Osteocyte (in vitro differentiated cells): Measurements from ENCODE around the gene UIMC1. TPM values are rescaled to one million over a fixed set of nuclear protein-coding genes. Genes with fewer than 3 reads are reported as not detected.

ENCODE experiments used
- DNase-seq: peaks from one replicate; pipeline ENCODE4 v3.0.0; 2021; ENCODE audit warnings: mixed read lengths; ENCODE audit not compliant: unreplicated experiment; ENCODE audit errors: extremely low spot score
- H3K27ac Mint-ChIP-seq: one replicate; pipeline ENCODE4 v1.8.0; 2021; ENCODE audit warnings: mild to moderate bottlenecking, mixed read lengths; ENCODE audit not compliant: unreplicated experiment
- H3K27me3 Mint-ChIP-seq: one replicate; pipeline ENCODE4 v1.8.0; 2021; ENCODE audit warnings: mixed read lengths; ENCODE audit not compliant: unreplicated experiment
- H3K36me3 Mint-ChIP-seq: one replicate; pipeline ENCODE4 v1.8.0; 2021; ENCODE audit warnings: mixed read lengths; ENCODE audit not compliant: unreplicated experiment
- H3K4me1 Mint-ChIP-seq: one replicate; pipeline ENCODE4 v1.8.0; 2021; ENCODE audit warnings: mixed read lengths; ENCODE audit not compliant: unreplicated experiment
- H3K4me3 Mint-ChIP-seq: one replicate; pipeline ENCODE4 v1.8.0; 2021; ENCODE audit warnings: mild to moderate bottlenecking, moderate library complexity, mixed read lengths; ENCODE audit not compliant: unreplicated experiment
- H3K9me3 Mint-ChIP-seq: one replicate; pipeline ENCODE4 v1.8.0; 2021; ENCODE audit warnings: mixed read lengths; ENCODE audit not compliant: unreplicated experiment
- total RNA-seq: library from RNA; stranded (reverse); gene quantifications from 2 replicates; pipeline ENCODE4 v1.2.1, GENCODE V29; 2021
- TF ChIP-seq, protein P1 (sequence below): fragments of 200-600 bp; sonication (generic); IDR thresholded peaks from 2 replicates; pipeline ENCODE4 v1.5.0; 2021; ENCODE audit warnings: antibody characterized with exemption, mild to moderate bottlenecking, moderate library complexity

The UIMC1 gene
- total RNA-seq, 1 donor from 2014 or later = 32.9 TPM

DNA sequence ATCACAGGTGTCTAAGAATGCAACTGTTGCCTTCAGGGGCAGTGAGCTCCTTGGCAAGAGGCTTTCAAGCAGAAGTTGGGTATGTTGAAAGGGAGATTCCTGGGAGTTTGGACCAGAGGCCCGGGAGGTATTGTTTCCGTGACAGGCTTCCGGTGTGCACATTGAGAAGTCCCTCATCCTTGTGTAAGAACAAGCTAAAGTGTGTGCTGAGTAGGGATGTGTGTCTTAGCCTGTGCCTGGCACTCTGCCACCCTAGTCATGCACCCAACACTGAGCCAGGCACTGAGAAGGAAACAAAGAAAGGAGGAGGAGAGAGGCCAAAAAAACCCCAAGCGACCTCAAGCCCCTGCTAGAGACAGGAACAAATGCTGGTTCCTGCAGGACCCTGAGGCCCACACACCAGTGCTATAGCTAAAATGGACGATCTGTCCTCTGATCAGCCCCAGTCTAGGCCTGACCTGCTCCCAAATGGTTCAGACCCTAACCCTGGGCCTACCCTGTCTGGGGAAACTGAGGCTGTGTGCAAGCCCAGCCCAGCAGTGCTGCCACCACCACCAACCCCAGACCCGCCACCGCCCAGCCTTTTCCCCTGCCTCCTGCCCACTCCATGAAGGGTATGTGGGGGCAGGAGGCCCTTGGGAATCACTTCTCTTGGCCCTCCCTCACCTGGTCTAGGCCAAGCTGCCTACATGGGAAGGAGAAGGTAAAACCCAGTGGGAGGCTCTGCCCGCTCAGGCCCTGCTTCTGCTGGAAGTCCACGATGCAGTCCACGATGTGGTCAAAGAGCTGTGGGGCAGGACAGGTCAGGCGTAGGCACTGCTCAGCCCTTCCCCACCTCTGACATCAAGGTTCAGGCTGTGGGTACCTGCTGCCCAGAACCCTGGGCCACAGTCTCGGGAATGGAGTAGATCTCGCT, 120.0 kb downstream of the UIMC1 start:
- Mint-ChIP-seq H3K36me3 (no peaks in the 10 kb centered on the region), H3K27ac (no peak overlapping the region), H3K4me3 (no peak overlapping the region), H3K27me3 (peaks cover 10% of the 10 kb centered on the region), H3K9me3 (no peaks in the 10 kb centered on the region), H3K4me1 (no peaks in the 10 kb centered on the region)
- DNase-seq = no peak
- TF ChIP-seq, protein P1, sequence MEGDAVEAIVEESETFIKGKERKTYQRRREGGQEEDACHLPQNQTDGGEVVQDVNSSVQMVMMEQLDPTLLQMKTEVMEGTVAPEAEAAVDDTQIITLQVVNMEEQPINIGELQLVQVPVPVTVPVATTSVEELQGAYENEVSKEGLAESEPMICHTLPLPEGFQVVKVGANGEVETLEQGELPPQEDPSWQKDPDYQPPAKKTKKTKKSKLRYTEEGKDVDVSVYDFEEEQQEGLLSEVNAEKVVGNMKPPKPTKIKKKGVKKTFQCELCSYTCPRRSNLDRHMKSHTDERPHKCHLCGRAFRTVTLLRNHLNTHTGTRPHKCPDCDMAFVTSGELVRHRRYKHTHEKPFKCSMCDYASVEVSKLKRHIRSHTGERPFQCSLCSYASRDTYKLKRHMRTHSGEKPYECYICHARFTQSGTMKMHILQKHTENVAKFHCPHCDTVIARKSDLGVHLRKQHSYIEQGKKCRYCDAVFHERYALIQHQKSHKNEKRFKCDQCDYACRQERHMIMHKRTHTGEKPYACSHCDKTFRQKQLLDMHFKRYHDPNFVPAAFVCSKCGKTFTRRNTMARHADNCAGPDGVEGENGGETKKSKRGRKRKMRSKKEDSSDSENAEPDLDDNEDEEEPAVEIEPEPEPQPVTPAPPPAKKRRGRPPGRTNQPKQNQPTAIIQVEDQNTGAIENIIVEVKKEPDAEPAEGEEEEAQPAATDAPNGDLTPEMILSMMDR = no peak

DNA sequence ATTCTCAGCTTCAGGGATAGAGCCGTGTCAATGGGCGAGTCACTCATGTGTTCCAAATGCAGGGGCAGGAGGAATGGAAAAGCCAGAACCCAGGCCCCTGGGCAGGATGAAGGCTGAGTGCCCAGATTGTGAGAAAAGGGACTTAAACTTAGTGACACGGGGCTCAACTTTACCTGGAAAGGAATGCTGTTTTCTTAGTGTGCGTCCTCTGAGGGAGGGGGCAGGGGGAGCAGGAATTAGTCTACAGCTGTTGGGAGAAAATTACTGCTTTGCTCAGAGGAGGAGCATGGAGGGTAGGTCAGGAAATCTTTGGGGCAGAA, 122.0 kb downstream of the UIMC1 start:
- TF ChIP-seq, protein P1 = no peak
- Mint-ChIP-seq H3K27ac (no peak overlapping the region), H3K4me3 (no peak overlapping the region), H3K27me3 (peaks cover 8% of the 10 kb centered on the region), H3K4me1 (no peaks in the 10 kb centered on the region), H3K9me3 (no peaks in the 10 kb centered on the region), H3K36me3 (no peaks in the 10 kb centered on the region)
- DNase-seq = no peak

DNA sequence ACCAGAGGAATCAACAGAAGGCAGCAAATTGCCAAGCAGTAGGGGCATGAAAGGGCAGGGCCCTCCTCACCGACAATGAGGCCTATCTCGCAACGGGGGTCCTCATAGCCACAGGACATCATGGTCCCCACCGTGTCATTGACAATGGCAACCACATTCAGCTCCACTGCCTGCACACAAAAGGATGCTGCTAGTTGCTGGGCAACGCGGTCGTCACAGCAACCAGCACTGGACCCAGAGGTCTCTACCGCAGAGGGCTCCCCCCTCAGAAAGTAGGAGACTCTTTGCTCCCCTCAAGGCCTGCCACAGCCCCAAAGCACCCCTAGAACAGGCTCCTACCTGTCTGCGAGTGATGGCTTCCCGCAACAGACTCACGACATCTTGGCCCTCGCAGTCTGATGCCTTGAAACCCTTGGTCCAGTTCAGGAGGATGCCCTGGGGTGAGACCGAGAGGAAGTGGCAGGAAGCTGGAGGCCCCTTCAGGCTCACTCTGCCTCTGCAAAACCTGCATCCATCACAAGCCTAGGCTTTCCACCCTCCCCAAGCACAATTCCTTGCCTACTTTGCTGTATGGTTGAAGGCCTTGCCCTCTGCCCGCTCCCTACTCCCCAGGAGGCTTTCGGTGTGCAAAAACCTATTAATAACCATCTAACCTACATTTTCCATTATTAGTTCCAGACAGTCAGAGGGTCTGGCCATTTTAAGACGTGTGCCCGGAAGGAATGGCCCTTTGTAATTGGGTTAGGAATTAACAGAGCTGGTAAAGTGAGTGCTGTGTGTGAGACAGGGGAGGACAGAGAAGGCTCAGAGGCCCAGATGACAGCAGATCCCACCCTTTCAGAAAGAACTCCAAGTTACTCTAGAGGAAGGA, 122.6 kb downstream of the UIMC1 start:
- H3K9me3 Mint-ChIP-seq = no peaks in the 10 kb centered on the region
- H3K4me1 Mint-ChIP-seq = no peaks in the 10 kb centered on the region
- H3K27me3 Mint-ChIP-seq = peaks cover 8% of the 10 kb centered on the region
- no peak overlapping the region for H3K4me3 Mint-ChIP-seq
- DNase-seq = no peak
- TF ChIP-seq, protein P1 = no peak
- H3K27ac Mint-ChIP-seq = no peak overlapping the region
- H3K36me3 Mint-ChIP-seq = no peaks in the 10 kb centered on the region

DNA sequence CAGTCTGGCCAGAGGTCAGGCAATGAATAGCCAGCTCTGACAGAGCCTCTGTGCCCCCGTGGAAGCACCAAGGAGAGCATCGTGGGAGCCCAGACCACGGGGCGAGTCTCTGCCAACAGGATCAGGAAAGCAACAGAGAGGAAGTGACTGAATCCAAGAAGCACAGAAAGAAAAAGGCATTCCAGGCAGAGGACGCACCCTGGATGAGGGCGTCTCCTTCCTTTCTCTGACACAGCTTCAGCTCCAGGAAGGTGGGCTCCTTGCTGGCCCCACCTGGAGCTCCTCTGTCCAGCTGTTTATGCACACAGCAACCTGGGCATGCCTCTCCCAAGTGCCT, 124.0 kb downstream of the UIMC1 start:
- H3K4me3 Mint-ChIP-seq = no peak overlapping the region
- no peak overlapping the region for H3K27ac Mint-ChIP-seq
- DNase-seq = no peak

More for the DNA sequence above, 124.0 kb downstream of the UIMC1 start:
- H3K4me1 Mint-ChIP-seq = no peaks in the 10 kb centered on the region
- no peaks in the 10 kb centered on the region for H3K9me3 Mint-ChIP-seq
- TF ChIP-seq, protein P1 = no peak
- peaks cover 8% of the 10 kb centered on the region for H3K27me3 Mint-ChIP-seq
- no peaks in the 10 kb centered on the region for H3K36me3 Mint-ChIP-seq
